ENCODE data around the gene RHBDF1. TPM values are rescaled to one million over a fixed set of nuclear protein-coding genes. Genes with fewer than 3 reads are reported as not detected.

Gene RHBDF1
- total and polyA plus RNA-seq, 7 donors: 9.0 to 24.8 (median 18.3) TPM

DNA sequence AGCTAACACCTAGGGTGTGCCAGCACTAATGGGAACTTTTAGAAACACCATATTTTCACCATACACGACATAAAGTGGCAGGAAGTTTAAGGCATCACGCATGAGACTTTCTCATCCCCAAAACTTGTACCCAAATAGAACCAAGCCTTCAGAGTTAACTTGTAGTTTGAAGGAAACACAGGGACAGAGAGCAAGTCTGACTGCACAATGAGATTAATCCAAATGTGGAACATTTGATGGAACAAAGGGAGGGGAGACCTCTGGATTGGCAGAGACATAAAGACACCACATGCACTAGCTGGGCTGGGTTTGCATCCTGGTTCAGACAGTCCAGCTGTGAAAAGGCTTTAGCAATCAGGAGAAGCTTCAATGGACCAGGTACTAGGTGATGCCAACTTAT is 41.9 kb upstream of the RHBDF1 start:
- intact Hi-C loops (cut with DNase I): no loop called here
- TF ChIP-seq, protein P1, sequence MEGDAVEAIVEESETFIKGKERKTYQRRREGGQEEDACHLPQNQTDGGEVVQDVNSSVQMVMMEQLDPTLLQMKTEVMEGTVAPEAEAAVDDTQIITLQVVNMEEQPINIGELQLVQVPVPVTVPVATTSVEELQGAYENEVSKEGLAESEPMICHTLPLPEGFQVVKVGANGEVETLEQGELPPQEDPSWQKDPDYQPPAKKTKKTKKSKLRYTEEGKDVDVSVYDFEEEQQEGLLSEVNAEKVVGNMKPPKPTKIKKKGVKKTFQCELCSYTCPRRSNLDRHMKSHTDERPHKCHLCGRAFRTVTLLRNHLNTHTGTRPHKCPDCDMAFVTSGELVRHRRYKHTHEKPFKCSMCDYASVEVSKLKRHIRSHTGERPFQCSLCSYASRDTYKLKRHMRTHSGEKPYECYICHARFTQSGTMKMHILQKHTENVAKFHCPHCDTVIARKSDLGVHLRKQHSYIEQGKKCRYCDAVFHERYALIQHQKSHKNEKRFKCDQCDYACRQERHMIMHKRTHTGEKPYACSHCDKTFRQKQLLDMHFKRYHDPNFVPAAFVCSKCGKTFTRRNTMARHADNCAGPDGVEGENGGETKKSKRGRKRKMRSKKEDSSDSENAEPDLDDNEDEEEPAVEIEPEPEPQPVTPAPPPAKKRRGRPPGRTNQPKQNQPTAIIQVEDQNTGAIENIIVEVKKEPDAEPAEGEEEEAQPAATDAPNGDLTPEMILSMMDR (IDR thresholded peaks at IDR 0.05): no peak
- H3K27ac ChIP-seq: no peak overlapping the region
- DNase-seq (peak in 1 of 2 donors; percentile 1), ATAC-seq (no peak)
- H3K36me3 ChIP-seq (ENCODE audit: insufficient read depth in 1 of 2, low read depth in 1 of 2): peaks cover 2 to 78% of the 10 kb centered on the region in 2 donors
- H3K27me3 ChIP-seq (ENCODE audit: insufficient read depth in 3 of 3, low read length in 2 of 3): no peaks in the 10 kb centered on the region
- no peaks in the 10 kb centered on the region for H3K4me1 ChIP-seq
- H3K4me3 ChIP-seq: no peak overlapping the region
- 85 to 94% (median 88%) methylated on average over 2 of the region's 2 CpGs for WGBS, 3 donors
- no peaks in the 10 kb centered on the region for H3K9me3 ChIP-seq

DNA sequence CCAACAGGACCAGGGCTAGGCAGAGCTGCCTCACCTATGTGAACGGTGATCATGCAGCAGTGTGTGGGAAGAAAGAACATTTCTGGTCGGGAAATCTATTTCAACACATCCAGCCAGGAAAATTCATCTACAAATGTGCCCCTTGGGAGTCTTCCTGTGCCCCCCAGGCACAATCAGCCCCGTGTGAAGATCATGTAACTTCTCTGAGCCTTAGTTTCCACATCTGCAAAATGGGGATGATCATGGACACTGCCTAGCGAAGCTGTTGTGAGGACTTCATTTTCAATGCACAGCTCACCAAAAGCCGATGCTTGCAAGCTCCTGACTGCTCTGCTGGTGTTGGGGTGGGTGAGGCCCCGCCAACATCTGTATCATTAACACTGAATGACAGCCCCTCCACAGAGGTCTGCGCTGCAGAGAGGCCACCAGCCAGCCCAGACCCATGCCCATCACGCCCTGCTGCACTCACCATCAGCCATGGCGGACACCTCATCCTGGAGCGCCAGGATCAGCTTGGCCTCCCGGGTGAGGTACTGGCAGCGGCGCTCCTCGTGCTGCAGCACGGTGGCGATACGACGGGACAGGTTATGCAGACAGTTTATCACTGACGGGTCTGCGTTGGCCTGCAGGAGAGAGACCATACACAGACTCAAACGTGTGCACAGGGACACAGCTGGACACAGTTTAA is 39.9 kb upstream of the RHBDF1 start:
- TF ChIP-seq, protein P1 (IDR thresholded peaks at IDR 0.05): no peak
- 92 to 93% (median 93%) methylated on average over 21 of the region's 21 CpGs for WGBS, 3 donors
- no peak for ATAC-seq
- intact Hi-C loops (cut with DNase I): no loop called here
- Histone ChIP-seq H3K9me3 (no peaks in the 10 kb centered on the region), H3K27ac (no peak overlapping the region), H3K27me3 (ENCODE audit: insufficient read depth in 3 of 3, low read length in 2 of 3) (no peaks in the 10 kb centered on the region), H3K4me1 (no peaks in the 10 kb centered on the region), H3K36me3 (ENCODE audit: insufficient read depth in 1 of 2, low read depth in 1 of 2) (peaks cover 2 to 87% of the 10 kb centered on the region in 2 donors), H3K4me3 (no peak overlapping the region)
- DNase-seq: peak in 1 of 2 donors; percentile 44

GRCh38 chr16:106623-107324 is 34.3 kb upstream of the RHBDF1 start:
- intact Hi-C loops (cut with DNase I): loop anchor here (1.0 to 5.0 kb wide), 4 partner anchors 74 to 256 kb away; partner anchors contain the start of gene HBQ1 (in 1 of the 2)
- no peak for DNase-seq
- ATAC-seq: peak in 2 of 4 donors; percentile 26 to 39
- H3K4me1 ChIP-seq: peaks cover 21% of the 10 kb centered on the region
- H3K4me3 ChIP-seq: no peak overlapping the region
- TF ChIP-seq, protein P1 (IDR thresholded peaks at IDR 0.05): peak; percentile 82
- no peaks in the 10 kb centered on the region for H3K9me3 ChIP-seq
- H3K27ac ChIP-seq: no peak overlapping the region
- no peaks in the 10 kb centered on the region for H3K27me3 ChIP-seq (ENCODE audit: insufficient read depth in 3 of 3, low read length in 2 of 3)
- peaks cover 2 to 49% of the 10 kb centered on the region in 2 donors for H3K36me3 ChIP-seq (ENCODE audit: insufficient read depth in 1 of 2, low read depth in 1 of 2)
- WGBS, 3 donors: 31 to 41% (median 35%) methylated on average over 6 of the region's 6 CpGs

- H3K9me3 ChIP-seq: no peaks in the 10 kb centered on the region
- no peak for ATAC-seq
- no peak for DNase-seq
Measured at GRCh38 chr16:105521-105920, 33.1 kb upstream of the RHBDF1 start.

More at GRCh38 chr16:105521-105920, 33.1 kb upstream of the RHBDF1 start:
- Histone ChIP-seq H3K27me3 (ENCODE audit: insufficient read depth in 3 of 3, low read length in 2 of 3) (no peaks in the 10 kb centered on the region), H3K36me3 (ENCODE audit: insufficient read depth in 1 of 2, low read depth in 1 of 2) (peaks cover 2 to 36% of the 10 kb centered on the region in 2 donors), H3K4me1 (peaks cover 31% of the 10 kb centered on the region), H3K27ac (no peak overlapping the region), H3K4me3 (no peak overlapping the region)
- TF ChIP-seq, protein P1 (IDR thresholded peaks at IDR 0.05): no peak
- intact Hi-C loops (cut with DNase I): loop anchor here in 1 of 2 donors (5.0 kb wide), 1 partner anchor 257 kb away; no protein-coding TSS in a partner anchor
- WGBS, 3 donors: 88 to 94% (median 89%) methylated on average over 6 of the region's 6 CpGs

All from psoas muscle (tissue), 8 donors.